ENCODE results near the gene SPAG16. TPM values are rescaled to one million over a fixed set of nuclear protein-coding genes. Genes with fewer than 3 reads are reported as not detected.

SPAG16 gene
- total RNA-seq, 4 donors from 2014 or later, result 14.1 to 43.1 (median 30.2) TPM

DNA sequence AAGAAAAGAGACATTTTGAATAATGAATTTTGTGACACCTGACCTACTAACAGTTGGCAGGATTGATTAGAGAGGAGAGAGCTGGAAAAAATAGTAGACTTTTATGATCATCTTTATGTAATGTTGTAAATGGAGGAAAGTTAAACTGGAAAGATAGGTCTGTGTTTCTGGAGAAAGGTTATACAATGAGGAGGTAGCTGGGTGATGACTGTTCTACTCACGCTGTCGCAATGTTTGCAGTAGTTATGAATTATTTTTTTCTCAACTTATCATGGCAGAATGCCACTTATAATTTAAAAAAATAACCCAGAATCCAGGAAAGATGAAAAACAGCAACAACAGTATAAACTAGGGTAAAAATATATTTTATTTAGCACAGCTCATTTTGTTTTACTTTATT, 364.9 kb downstream of the SPAG16 start:
- Histone ChIP-seq H3K27me3 (no peaks in the 10 kb centered on the region), H3K4me1 (peaks cover 0 to 6% (median 0%) of the 10 kb centered on the region in 3 donors), H3K27ac (no peak overlapping the region), H3K9me3 (no peaks in the 10 kb centered on the region), H3K36me3 (no peaks in the 10 kb centered on the region), H3K4me3 (no peak overlapping the region)
- WGBS, 2 donors, result 41 to 58% methylated on average over 2 of the region's 2 CpGs
- intact Hi-C loops (cut with DNase I), result no loop called here
- TF ChIP-seq, protein P1, sequence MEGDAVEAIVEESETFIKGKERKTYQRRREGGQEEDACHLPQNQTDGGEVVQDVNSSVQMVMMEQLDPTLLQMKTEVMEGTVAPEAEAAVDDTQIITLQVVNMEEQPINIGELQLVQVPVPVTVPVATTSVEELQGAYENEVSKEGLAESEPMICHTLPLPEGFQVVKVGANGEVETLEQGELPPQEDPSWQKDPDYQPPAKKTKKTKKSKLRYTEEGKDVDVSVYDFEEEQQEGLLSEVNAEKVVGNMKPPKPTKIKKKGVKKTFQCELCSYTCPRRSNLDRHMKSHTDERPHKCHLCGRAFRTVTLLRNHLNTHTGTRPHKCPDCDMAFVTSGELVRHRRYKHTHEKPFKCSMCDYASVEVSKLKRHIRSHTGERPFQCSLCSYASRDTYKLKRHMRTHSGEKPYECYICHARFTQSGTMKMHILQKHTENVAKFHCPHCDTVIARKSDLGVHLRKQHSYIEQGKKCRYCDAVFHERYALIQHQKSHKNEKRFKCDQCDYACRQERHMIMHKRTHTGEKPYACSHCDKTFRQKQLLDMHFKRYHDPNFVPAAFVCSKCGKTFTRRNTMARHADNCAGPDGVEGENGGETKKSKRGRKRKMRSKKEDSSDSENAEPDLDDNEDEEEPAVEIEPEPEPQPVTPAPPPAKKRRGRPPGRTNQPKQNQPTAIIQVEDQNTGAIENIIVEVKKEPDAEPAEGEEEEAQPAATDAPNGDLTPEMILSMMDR (IDR thresholded peaks at IDR 0.05), result no peak
- TF ChIP-seq POLR2A (IDR thresholded peaks at IDR 0.05), result no peak
- no peak for DNase-seq

DNA sequence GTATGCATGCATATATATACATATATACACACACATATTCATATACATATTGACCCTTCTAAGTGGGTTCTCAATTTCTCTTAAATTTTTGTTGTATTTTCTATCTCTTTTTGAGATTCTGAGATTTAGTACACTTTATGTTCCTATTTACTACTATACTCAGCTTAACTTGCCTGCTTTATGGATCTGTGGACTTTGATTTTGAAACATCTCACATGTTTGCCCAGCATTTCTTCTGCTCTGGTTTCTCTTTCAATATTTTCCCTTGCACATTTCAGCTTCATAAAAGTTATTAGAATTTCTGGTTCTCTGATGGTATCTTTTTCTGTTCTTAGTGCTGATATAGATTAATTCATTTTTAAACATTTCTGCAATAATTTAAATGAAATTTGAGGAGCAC, 380.6 kb downstream of the SPAG16 start:
- Histone ChIP-seq H3K4me1 (no peaks in the 10 kb centered on the region), H3K27me3 (no peaks in the 10 kb centered on the region), H3K27ac (no peak overlapping the region), H3K36me3 (no peaks in the 10 kb centered on the region), H3K9me3 (peaks cover 0 to 21% (median 11%) of the 10 kb centered on the region in 3 donors), H3K4me3 (no peak overlapping the region)
- TF ChIP-seq POLR2A (IDR thresholded peaks at IDR 0.05), result no peak
- TF ChIP-seq, protein P1 (IDR thresholded peaks at IDR 0.05), result no peak
- intact Hi-C loops (cut with DNase I), result no loop called here
- DNase-seq, result no peak

DNA sequence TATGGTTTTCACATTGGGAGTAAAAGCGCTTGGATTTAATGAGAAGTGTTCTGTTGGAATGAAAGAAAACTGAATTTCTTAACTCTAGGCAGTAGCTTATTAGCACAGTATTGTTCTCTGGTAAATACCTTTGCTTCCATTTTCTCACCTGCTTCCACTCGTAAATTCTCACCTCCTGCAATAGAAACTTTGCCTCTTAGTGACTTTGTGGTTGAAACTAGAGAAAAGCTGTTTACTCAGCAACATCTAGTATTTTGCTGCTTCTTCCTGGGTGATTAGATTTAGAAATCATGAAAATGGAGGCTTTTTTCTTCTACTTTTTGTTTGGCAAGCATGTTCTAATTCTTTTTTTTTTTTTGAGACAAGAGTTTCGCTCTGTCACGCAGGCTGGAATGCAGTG, 385.4 kb downstream of the SPAG16 start:
- 78 to 81% methylated on average over 4 of the region's 4 CpGs for WGBS, 2 donors
- H3K9me3 ChIP-seq, result peaks cover 0 to 12% (median 5%) of the 10 kb centered on the region in 3 donors
- TF ChIP-seq, protein P1 (IDR thresholded peaks at IDR 0.05), result no peak
- no peak for TF ChIP-seq POLR2A (IDR thresholded peaks at IDR 0.05)
- H3K27ac ChIP-seq, result no peak overlapping the region
- H3K27me3 ChIP-seq, result no peaks in the 10 kb centered on the region
- H3K36me3 ChIP-seq, result no peaks in the 10 kb centered on the region
- DNase-seq, result no peak
- no peak overlapping the region for H3K4me3 ChIP-seq
- no peaks in the 10 kb centered on the region for H3K4me1 ChIP-seq
- intact Hi-C loops (cut with DNase I), result no loop called here

DNA sequence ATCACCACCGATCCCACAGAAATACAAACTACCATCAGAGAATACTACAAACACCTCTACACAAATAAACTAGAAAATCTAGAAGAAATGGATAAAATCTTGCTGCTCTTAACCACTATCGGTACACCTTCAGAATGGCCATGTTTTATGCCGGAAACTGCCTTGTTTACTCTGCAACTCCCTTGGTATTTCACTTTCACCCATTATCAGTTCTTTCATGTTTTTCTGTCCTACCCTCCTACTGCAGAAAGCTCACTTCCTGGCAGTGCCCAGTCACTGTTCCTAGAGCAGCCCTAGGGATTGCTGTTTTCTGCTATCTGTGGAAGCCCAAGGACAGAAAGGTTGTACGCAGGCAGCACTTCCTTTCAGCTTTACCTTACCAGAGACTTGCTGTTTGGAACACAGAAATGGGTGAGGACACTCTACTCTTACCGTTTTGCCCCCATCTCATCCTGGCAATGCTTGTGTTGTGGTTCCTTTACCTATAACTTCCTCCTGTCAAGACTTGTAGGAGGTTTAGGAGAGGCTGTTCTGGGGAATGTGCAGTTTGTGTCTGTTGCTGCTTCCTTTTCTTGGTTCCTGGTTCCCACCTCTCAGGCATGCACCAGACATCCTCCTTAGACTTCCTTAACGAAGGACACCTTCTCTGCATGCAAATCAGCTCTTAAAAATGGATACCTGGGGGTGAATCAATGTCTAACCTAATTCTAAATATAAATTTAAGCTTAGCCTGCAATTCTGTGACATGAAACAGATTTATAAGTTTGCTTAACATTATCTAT, 394.4 kb downstream of the SPAG16 start:
- peaks cover 0 to 4% (median 0%) of the 10 kb centered on the region in 3 donors for H3K9me3 ChIP-seq
- H3K27me3 ChIP-seq, result no peaks in the 10 kb centered on the region
- intact Hi-C loops (cut with DNase I), result no loop called here
- no peak for TF ChIP-seq POLR2A (IDR thresholded peaks at IDR 0.05)
- TF ChIP-seq, protein P1 (IDR thresholded peaks at IDR 0.05), result no peak
- no peaks in the 10 kb centered on the region for H3K4me1 ChIP-seq
- no peaks in the 10 kb centered on the region for H3K36me3 ChIP-seq
- WGBS, 2 donors, result 63 to 64% methylated on average over 6 of the region's 6 CpGs
- no peak for DNase-seq
- no peak overlapping the region for H3K4me3 ChIP-seq
- no peak overlapping the region for H3K27ac ChIP-seq

DNA sequence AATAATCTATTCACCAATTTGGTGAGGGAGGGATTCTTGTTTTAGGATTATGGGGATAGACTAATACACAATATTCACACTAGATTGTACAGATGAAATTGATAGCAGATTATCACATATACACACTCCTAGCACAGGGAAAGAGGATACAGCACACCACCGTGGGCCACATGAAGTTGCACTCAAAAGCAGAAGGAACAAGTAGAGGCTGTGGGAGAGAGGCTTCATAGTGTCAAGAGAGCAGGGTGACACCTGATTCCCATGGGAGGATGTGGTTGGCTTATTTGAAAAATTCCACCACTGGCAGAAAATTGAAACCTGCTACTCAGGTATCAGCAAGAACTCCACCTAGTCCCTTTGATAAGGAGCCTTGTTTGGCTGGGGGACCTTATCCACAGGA, 395.6 kb downstream of the SPAG16 start:
- intact Hi-C loops (cut with DNase I), result no loop called here

More for the DNA sequence above, 395.6 kb downstream of the SPAG16 start:
- WGBS, 2 donors, result 31 to 45% methylated on average over 1 of the region's 1 CpG
- Histone ChIP-seq H3K4me3 (no peak overlapping the region), H3K4me1 (no peaks in the 10 kb centered on the region), H3K36me3 (no peaks in the 10 kb centered on the region), H3K27me3 (no peaks in the 10 kb centered on the region), H3K9me3 (peaks cover 0 to 4% (median 0%) of the 10 kb centered on the region in 3 donors), H3K27ac (no peak overlapping the region)
- no peak for DNase-seq
- no peak for TF ChIP-seq POLR2A (IDR thresholded peaks at IDR 0.05)
- TF ChIP-seq, protein P1 (IDR thresholded peaks at IDR 0.05), result no peak
